ENCODE results near the gene SARS2. TPM values are rescaled to one million over a fixed set of nuclear protein-coding genes. Genes with fewer than 3 reads are reported as not detected.

The SARS2 gene
- total RNA-seq (2022; extraction: Qiagen RNA extraction; ENCODE audit: low read depth) = 47.0 to 60.3 TPM (median 55.3 TPM) in 5 replicates

GRCh38 chr19:38929929-38930775 lies at the start of gene SARS2:
Gene SARS2, minus strand, starts transcription at chr19:38930763. Its CDS starts 27 bp downstream, at chr19:38930736.

GRCh38 chr19:38975214-38975860 lies 44.8 kb upstream of the SARS2 start, which contains the start of gene FBXO17:
Gene FBXO17, minus strand, starts transcription at chr19:38975742. Its CDS starts 25,423 bp downstream, at chr19:38950319.

GRCh38 chr19:38930776-38931520 lies 385 bp upstream of the SARS2 start, which contains the start of gene MRPS12:
Gene MRPS12, plus strand, starts transcription at chr19:38930944. Its CDS starts 351 bp downstream, at chr19:38931295.

GRCh38 chr19:38899447-38900201 lies 30.9 kb downstream of the SARS2 start, which contains the start of the genes NFKBIB and SIRT2:
Gene NFKBIB, plus strand, starts transcription at chr19:38899969. Its CDS starts 64 bp downstream, at chr19:38900033.
Gene SIRT2, minus strand, starts transcription at chr19:38899618. Its CDS starts 97 bp downstream, at chr19:38899521.

GRCh38 chr19:38877781-38878574 lies 52.6 kb downstream of the SARS2 start, which contains the start of gene RINL:
Gene RINL, minus strand, starts transcription at chr19:38878275. Its CDS starts 1,533 bp downstream, at chr19:38876742.

Other genes with a start within 250 kb of the SARS2 start
- 3.6 to 6.5 TPM (median 5.9 TPM) in 5 replicates for gene CAPN12, start 186.3 kb downstream of the SARS2 start, total RNA-seq (2022; extraction: Qiagen RNA extraction; ENCODE audit: low read depth)
- 0.82 to 1.0 TPM in 2 of 5 replicates, not detected in the others for gene LGALS7, start 157.2 kb downstream of the SARS2 start, total RNA-seq (2022; extraction: Qiagen RNA extraction; ENCODE audit: low read depth)
- 0.34 TPM in 1 of 5 replicates, not detected in the others for gene LGALS7B, start 141.6 kb downstream of the SARS2 start, total RNA-seq (2022; extraction: Qiagen RNA extraction; ENCODE audit: low read depth)
- 0.30 to 1.8 TPM (median 0.78 TPM) in 5 replicates for gene LGALS4, start 117.8 kb downstream of the SARS2 start, total RNA-seq (2022; extraction: Qiagen RNA extraction; ENCODE audit: low read depth)
- 322 to 420 TPM (median 344 TPM) in 5 replicates for gene ECH1, start 99.0 kb downstream of the SARS2 start, total RNA-seq (2022; extraction: Qiagen RNA extraction; ENCODE audit: low read depth)
- 346 to 375 TPM (median 352 TPM) in 5 replicates for gene HNRNPL, start 80.8 kb downstream of the SARS2 start, total RNA-seq (2022; extraction: Qiagen RNA extraction; ENCODE audit: low read depth)
- 1.8 to 4.3 TPM (median 2.4 TPM) in 5 replicates for gene RINL, start 52.5 kb downstream of the SARS2 start, total RNA-seq (2022; extraction: Qiagen RNA extraction; ENCODE audit: low read depth)
- gene SIRT2, start 31.1 kb downstream of the SARS2 start, total RNA-seq (2022; extraction: Qiagen RNA extraction; ENCODE audit: low read depth) = 30.9 to 39.0 TPM (median 35.8 TPM) in 5 replicates
- gene NFKBIB, start 30.8 kb downstream of the SARS2 start, total RNA-seq (2022; extraction: Qiagen RNA extraction; ENCODE audit: low read depth) = 64.6 to 117 TPM (median 111 TPM) in 5 replicates
- gene CCER2, start 18.6 kb downstream of the SARS2 start, total RNA-seq (2022; extraction: Qiagen RNA extraction; ENCODE audit: low read depth) = 0.60 to 1.0 TPM (median 0.77 TPM) in 5 replicates
- 197 to 307 TPM (median 299 TPM) in 5 replicates for gene MRPS12, start 181 bp upstream of the SARS2 start, total RNA-seq (2022; extraction: Qiagen RNA extraction; ENCODE audit: low read depth)
- 63.6 to 91.5 TPM (median 81.3 TPM) in 5 replicates for gene FBXO17, start 45.0 kb upstream of the SARS2 start, total RNA-seq (2022; extraction: Qiagen RNA extraction; ENCODE audit: low read depth)
- 3.5 to 7.1 TPM (median 4.6 TPM) in 5 replicates for gene FBXO27, start 101.8 kb upstream of the SARS2 start, total RNA-seq (2022; extraction: Qiagen RNA extraction; ENCODE audit: low read depth)
- 0.14 to 0.24 TPM (median 0.17 TPM) in 4 of 5 replicates, not detected in the other for gene ACP7, start 153.6 kb upstream of the SARS2 start, total RNA-seq (2022; extraction: Qiagen RNA extraction; ENCODE audit: low read depth)
- 84.6 to 124 TPM (median 114 TPM) in 5 replicates for gene PAK4, start 195.0 kb upstream of the SARS2 start, total RNA-seq (2022; extraction: Qiagen RNA extraction; ENCODE audit: low read depth)

Measured in A549 treated with RU486 at 1 μM for 4 hours (cell line).